CD4-positive, alpha-beta T cell treated with Interleukin-10 for 1 hour (primary cell): ENCODE data around the gene LYRM9.
"Not testable (repeated sequence)": the region's sequence is repeated elsewhere in the genome, so short reads cannot be mapped to it uniquely, and the experiment has no call there.

Experiments
- DNase-seq: peaks from one replicate; pipeline ENCODE4 v3.0.0-alpha.2; 2020

The LYRM9 gene

DNA sequence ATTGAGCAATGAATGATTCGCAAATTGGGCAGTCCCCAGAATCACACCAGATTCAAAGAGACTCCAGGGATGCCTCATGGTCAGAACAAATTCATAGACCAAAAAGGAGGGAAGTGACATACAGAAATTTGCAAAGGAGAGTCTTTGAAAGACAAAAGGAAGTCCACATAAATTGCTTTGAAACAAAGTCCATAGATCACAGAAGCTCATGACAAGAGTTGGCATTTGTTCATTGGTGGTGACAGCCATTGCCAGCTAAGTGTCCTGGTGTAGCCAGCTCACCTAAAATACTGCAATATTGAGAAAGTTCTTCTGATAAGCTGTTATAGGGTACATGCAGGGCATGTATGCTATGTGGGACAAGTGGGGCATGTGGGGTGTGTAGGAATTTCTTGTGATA is 55.4 kb downstream of the LYRM9 start:
- DNase-seq: not testable (repeated sequence)

GRCh38 chr17:27836651-27837050 is 56.5 kb downstream of the LYRM9 start:
- no peak for DNase-seq

- no peak for DNase-seq
Observed at GRCh38 chr17:27834571-27834970, 58.6 kb downstream of the LYRM9 start.

DNA sequence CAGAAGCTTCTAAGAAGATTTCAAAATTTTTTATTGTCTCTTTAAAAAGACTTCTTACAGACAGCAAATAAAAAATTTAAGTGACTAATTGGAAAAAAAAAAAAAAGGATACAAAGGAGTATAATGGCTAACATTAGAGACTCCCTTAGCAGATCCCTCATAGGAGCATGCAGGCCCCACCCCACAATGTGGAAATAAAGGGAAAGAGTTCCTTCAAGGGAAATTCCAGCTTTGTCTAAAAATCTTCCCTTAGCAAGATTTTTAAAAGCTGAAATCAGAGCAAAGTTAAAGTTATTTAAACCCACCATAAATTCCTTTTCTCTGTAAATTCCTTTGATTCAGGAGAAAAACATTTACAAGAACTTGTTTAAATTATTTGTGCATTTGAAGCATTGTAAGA is 60.3 kb downstream of the LYRM9 start:
- DNase-seq: no peak

GRCh38 chr17:27829888-27830287 is 63.3 kb downstream of the LYRM9 start:
- not testable (repeated sequence) for DNase-seq

DNA sequence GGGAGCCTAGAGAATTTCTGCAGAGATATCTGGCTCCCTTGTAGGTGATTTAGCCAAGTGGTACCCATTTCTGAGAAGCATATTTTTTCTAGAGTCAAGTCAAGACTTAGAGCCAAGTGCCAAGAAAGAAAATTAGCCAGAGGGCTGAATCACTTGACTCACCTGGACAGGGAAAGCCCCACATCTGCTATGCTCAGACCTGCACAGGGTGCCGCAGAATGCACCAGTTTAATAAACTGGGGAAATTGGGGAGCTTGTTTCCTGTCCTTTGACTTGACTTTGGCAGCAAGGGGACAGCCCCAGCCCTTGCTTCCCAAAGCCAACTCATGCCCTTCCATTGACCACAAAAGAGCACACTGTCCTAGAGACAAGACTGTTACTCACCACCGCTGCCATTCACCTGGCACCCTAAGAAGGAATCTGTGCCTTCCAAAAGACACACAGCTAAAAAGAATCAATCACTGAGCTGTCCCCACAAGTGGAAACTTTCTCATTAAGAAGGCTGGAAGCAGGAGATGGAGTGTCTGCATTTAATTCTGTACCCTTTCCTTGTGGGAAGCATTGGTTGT is 63.9 kb downstream of the LYRM9 start:
- not testable (repeated sequence) for DNase-seq
